GM12801 (cell line): ENCODE results near the gene TMEM86A.

ENCODE experiments used
- TF ChIP-seq, protein P1 (sequence below): IDR thresholded peaks from one replicate; pipeline ENCODE4 v1.5.1; 2011; ENCODE audit warnings: control low read depth; ENCODE audit not compliant: insufficient read length; ENCODE audit errors: extremely low read depth

Gene TMEM86A

DNA sequence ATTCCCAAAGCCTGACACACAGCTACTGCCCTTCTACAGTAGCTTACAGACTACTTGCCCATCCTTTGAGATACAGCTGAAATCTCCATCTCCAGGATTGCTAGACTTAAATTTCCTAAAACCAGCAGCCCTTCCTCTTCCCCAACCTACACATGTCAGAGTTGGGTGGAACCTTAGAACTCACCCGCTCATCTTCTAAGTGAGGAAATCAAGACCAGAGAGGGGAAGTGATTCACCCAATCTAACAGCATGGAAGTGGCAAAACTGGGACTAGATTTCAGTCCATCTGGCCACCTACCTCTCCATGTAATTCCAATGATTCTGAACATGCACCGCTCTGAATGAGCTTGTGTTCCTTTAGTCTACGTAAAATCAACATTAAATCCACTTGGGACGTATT, 1.0 kb upstream of the TMEM86A start:
- TF ChIP-seq, protein P1, sequence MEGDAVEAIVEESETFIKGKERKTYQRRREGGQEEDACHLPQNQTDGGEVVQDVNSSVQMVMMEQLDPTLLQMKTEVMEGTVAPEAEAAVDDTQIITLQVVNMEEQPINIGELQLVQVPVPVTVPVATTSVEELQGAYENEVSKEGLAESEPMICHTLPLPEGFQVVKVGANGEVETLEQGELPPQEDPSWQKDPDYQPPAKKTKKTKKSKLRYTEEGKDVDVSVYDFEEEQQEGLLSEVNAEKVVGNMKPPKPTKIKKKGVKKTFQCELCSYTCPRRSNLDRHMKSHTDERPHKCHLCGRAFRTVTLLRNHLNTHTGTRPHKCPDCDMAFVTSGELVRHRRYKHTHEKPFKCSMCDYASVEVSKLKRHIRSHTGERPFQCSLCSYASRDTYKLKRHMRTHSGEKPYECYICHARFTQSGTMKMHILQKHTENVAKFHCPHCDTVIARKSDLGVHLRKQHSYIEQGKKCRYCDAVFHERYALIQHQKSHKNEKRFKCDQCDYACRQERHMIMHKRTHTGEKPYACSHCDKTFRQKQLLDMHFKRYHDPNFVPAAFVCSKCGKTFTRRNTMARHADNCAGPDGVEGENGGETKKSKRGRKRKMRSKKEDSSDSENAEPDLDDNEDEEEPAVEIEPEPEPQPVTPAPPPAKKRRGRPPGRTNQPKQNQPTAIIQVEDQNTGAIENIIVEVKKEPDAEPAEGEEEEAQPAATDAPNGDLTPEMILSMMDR, result no peak

DNA sequence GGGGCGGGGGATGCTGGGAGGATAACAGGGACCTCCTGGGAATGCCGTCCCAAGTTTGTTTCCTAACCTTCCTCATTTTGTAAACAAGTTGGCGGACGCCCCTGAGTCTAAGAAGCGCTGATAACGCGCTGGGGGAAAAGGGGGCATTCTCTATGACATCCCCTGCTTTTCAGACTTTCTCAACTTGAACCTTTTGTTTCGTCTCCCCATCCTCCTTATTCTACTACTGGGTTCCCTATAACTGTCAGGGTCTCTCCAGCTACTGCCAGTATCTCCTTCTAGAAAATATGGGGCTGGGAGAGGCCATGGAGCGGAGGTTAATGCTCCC, 654 bp downstream of the TMEM86A start:
- TF ChIP-seq, protein P1, result no peak

DNA sequence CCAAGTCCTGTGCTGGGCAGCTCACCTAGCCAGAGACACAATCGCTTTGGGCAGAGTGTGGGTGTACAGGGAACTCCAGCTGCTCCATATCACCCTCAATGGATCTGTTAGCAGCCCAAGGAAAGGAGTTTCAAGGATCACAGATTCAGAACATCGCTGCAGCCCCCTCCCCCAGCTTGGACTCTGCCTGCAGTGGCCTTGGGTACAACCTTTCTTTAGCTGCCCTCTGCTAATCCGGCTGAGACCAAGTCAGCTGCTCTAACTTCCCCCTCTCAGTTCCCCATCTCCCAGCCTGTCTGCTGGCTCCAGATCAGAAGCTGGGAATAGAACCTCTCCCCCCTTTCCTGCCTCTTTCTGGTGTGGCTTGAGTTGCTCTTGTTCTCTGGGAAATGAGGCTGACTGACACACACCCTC, 1.3 kb downstream of the TMEM86A start:
- TF ChIP-seq, protein P1, result no peak

DNA sequence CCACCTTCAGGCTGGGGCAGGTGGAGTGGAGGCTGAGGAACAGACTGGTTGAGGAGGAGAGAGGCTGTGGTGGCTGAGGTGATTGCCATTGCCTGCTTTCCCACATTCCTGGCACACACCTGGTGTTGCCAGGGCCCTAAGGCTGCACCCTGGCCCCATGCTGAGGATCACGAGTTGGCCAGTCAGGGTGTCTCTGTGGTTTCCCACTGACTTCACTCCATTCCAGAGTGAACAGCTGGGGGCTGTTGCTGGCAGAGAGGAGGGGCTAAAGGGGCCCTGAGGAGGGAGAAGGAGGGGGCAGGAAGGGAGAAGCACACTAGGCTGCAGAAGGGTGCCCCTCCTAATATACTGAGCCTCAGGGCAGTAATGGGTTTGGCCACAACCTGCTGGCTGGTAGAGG, 1.8 kb downstream of the TMEM86A start:
- TF ChIP-seq, protein P1, result no peak

DNA sequence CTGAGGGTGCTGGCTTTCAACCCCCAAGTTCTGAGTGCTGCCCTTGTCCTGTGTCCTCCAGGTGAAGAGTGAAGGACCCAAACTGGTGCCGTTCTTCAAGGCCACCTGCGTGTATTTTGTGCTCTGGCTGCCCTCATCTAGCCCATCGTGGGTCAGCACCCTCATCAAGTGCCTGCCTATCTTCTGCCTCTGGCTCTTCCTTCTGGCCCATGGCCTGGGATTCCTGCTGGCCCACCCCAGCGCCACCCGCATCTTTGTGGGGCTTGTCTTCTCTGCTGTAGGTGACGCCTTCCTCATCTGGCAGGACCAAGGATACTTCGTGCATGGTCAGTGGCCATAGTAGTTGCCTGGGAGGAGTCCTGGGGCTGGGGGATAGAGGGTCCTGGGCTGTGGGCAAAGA, 2.3 kb downstream of the TMEM86A start:
- TF ChIP-seq, protein P1, result no peak

DNA sequence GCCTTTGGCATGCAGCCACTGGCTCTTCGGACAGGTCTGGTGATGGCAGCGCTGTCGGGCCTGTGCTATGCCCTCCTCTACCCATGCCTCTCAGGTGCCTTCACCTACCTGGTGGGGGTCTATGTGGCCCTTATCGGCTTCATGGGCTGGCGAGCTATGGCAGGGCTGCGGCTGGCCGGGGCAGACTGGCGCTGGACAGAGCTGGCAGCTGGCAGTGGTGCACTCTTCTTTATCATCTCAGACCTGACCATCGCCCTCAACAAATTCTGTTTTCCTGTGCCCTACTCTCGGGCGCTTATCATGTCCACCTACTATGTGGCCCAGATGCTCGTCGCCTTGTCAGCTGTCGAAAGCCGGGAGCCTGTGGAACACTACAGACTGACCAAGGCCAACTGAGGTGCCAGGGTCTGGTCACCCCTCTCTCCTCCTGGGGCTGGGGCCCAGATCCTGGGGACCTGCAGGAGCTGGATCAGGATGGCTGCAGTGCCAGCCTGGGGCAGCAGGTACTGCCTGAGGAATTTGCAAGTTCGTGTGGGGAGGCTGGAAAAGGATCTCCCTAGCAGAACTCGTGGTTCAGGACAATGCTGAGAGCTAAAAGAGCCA, 3.1 kb downstream of the TMEM86A start:
- TF ChIP-seq, protein P1, result no peak

DNA sequence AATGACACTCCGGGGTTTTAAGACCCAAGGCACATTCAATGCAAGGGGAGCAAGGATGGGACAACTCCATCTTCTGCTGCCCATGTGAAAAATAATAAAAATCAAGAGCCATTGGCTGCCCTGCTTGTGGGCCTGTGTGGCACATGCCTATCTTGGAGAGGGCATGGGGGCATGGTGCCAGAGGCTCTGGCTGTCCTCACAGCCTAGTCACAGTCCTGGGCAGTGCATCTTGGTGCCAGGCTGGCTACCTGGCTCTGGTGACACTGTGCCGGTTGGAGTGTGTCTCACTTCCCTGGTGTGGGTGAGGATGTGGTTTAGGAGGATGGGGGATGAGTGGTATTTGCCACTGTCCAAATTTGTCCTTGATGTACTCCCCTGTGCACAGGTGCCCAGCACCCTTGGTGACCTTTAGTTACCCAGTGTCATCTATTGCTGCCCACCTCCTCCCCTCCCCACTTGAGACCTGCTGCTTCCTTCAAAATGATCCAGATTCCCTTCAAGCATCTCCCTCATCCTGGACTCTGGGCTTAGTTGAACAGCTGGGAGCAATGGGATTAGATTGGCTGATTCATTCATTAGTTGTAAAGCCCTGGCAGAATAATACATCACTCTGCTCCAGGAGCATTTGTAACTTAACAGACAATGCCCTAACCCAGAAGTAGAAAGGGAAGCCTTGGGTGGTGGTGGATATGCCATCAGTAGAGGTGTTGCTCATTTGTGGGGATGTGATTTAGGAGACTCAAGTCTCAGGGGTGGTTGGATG, 4.6 kb downstream of the TMEM86A start:
- TF ChIP-seq, protein P1, result no peak
